ENCODE measurements around the gene DDX41. TPM values are rescaled to one million over a fixed set of nuclear protein-coding genes. Genes with fewer than 3 reads are reported as not detected.

Gene DDX41
- total RNA-seq, 1 experiment from 2014 or later: 318 TPM

DNA sequence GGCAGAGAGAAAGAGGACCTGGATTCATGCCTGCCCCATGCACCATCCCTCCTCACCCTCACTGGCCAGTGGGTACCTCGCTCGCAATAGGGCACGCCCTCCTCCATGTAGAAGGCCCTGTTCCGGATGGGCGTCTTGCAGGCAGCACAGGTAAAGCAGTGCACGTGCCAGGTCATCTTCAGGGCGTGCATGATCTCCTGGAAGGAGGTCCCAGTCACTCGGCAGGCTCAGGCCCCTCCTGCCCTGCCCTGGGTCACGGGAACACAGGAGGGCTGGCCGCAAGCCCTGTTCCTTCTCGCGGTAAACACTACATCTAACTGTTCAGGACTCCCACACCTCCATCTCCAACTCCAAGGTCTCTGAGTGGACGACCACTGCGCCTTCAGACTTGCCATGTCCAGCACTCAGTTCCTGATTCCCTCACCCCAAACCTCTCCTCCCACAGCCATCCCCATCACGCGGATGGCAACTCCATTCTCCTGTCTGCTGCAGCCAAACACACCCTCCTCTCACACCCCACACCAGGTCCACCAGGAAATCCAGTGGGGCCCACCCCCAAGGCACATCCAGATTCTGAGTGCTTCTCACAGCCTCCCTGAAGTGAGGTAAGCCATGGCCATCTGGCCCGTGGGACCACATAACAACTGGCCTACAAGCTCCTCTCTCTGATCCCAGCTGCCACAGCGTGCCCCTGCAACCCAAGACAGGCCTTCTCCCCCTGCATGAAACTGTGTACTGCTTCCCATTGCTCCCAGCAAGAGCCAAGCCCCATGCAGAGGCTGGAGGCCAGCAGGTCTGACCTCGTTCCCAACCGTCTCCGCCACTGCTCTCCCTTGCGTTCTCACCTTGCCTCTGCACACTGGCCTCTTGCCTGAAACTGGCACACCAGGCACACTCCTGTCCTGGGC lies 32.5 kb downstream of the DDX41 start:
- Histone ChIP-seq H3K9me2 (replicated peaks; ENCODE audit: low read length) (no peaks in the 10 kb centered on the region), H3F3A (ENCODE audit: low read length, unreplicated experiment) (peaks cover 3% of the 10 kb centered on the region), H3K4me3 (ENCODE audit: low read length) (no peak overlapping the region), H3K9me3 (ENCODE audit: low read length) (no peaks in the 10 kb centered on the region), H3K9ac (ENCODE audit: low read length) (no peak overlapping the region), H3K27me3 (ENCODE audit: low read length) (no peaks in the 10 kb centered on the region), H3K27ac (ENCODE audit: low read length) (no peak overlapping the region), H3K4me1 (ENCODE audit: insufficient read depth, low read length) (no peaks in the 10 kb centered on the region), H3K36me3 (ENCODE audit: low read depth, low read length) (peaks cover 20% of the 10 kb centered on the region), H3K4me2 (ENCODE audit: low read length) (no peak overlapping the region), H2AFZ (ENCODE audit: low read length) (no peak overlapping the region), H3K79me2 (ENCODE audit: low read length) (no peaks in the 10 kb centered on the region), H4K20me1 (ENCODE audit: low read length) (no peaks in the 10 kb centered on the region)
- BruUV-seq (replicated peaks): no TSS peak
- ATAC-seq (no peak), DNase-seq (peak; percentile 1)
- TF ChIP-seq, protein P1, sequence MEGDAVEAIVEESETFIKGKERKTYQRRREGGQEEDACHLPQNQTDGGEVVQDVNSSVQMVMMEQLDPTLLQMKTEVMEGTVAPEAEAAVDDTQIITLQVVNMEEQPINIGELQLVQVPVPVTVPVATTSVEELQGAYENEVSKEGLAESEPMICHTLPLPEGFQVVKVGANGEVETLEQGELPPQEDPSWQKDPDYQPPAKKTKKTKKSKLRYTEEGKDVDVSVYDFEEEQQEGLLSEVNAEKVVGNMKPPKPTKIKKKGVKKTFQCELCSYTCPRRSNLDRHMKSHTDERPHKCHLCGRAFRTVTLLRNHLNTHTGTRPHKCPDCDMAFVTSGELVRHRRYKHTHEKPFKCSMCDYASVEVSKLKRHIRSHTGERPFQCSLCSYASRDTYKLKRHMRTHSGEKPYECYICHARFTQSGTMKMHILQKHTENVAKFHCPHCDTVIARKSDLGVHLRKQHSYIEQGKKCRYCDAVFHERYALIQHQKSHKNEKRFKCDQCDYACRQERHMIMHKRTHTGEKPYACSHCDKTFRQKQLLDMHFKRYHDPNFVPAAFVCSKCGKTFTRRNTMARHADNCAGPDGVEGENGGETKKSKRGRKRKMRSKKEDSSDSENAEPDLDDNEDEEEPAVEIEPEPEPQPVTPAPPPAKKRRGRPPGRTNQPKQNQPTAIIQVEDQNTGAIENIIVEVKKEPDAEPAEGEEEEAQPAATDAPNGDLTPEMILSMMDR (conservative IDR thresholded peaks at IDR 0.05; ENCODE audit: low read depth, low read length): no peak
- no peak for TF ChIP-seq EZH2phosphoT487 (IDR thresholded peaks at IDR 0.05; ENCODE audit: borderline replicate concordance, low read length)
- TF ChIP-seq EZH2 (IDR thresholded peaks at IDR 0.05; ENCODE audit: low read length, unreplicated experiment): no peak
- POLR2A ChIA-PET (ENCODE audit: unreplicated experiment): no interaction called here
- intact Hi-C loops (cut with micrococcal nuclease): no loop called here
- CTCF ChIA-PET: no interaction called here

DNA sequence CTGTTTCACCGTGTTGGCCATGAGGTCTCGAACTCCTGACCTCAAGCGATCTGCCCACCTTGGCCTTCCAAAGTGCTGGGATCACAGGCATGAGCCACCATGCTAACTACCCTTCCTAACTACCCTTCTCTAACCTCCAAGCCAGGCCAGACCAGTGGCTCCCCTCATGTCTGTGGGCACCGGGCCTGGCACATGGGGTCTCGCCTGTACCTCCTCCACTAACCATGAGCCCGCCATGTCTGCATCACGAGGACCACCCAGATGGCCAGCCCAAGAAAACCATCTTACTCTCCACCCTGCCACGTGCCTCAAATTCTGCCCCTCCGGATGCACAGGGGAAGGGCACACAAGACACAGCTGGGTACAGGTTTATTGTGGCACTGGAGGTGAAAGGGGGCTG lies 33.7 kb downstream of the DDX41 start:
- CTCF ChIA-PET: no interaction called here
- H3K36me3 ChIP-seq (ENCODE audit: low read depth, low read length): peaks cover 11% of the 10 kb centered on the region
- H3K4me1 ChIP-seq (ENCODE audit: insufficient read depth, low read length): no peaks in the 10 kb centered on the region
- no peak overlapping the region for H3K4me2 ChIP-seq (ENCODE audit: low read length)
- peaks cover 3% of the 10 kb centered on the region for H3F3A ChIP-seq (ENCODE audit: low read length, unreplicated experiment)
- no TSS peak for BruUV-seq (replicated peaks)
- no peaks in the 10 kb centered on the region for H3K9me3 ChIP-seq (ENCODE audit: low read length)
- DNase-seq: no peak
- H3K79me2 ChIP-seq (ENCODE audit: low read length): no peaks in the 10 kb centered on the region
- H3K9me2 ChIP-seq (replicated peaks; ENCODE audit: low read length): no peaks in the 10 kb centered on the region
- no peaks in the 10 kb centered on the region for H4K20me1 ChIP-seq (ENCODE audit: low read length)
- TF ChIP-seq EZH2phosphoT487 (IDR thresholded peaks at IDR 0.05; ENCODE audit: borderline replicate concordance, low read length) (no peak), EZH2 (IDR thresholded peaks at IDR 0.05; ENCODE audit: low read length, unreplicated experiment) (no peak)
- TF ChIP-seq, protein P1 (conservative IDR thresholded peaks at IDR 0.05; ENCODE audit: low read depth, low read length): no peak
- no peak overlapping the region for H3K27ac ChIP-seq (ENCODE audit: low read length)
- POLR2A ChIA-PET (ENCODE audit: unreplicated experiment): no interaction called here
- ATAC-seq: no peak
- H2AFZ ChIP-seq (ENCODE audit: low read length): no peak overlapping the region
- H3K27me3 ChIP-seq (ENCODE audit: low read length): no peaks in the 10 kb centered on the region
- no peak overlapping the region for H3K9ac ChIP-seq (ENCODE audit: low read length)
- intact Hi-C loops (cut with micrococcal nuclease): no loop called here
- H3K4me3 ChIP-seq (ENCODE audit: low read length): no peak overlapping the region

DNA sequence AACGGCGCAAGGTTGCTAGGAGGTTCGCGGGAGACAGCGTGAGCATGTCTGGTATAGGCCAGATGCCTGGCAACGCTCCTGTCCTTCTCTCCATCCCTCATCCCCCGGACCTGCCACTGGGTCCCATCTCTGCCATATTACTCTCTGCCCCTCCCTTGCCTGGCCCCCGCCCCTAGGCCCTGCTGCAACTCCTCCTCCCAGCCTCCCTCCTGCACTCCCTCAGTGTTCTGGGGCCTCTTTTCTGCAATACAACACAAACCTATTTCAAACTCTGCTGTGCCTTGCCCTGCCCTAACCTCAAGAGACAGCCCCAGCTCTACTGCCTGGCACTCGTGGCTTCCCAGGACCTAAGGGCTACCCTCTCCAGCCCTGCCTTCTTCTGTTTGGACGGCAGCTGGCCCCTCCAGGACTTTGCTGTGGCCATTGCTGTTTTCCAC lies 34.4 kb downstream of the DDX41 start:
- ChIA-PET CTCF (no interaction called here), POLR2A (ENCODE audit: unreplicated experiment) (no interaction called here)
- H3K27me3 ChIP-seq (ENCODE audit: low read length): no peaks in the 10 kb centered on the region
- TF ChIP-seq EZH2phosphoT487 (IDR thresholded peaks at IDR 0.05; ENCODE audit: borderline replicate concordance, low read length): no peak
- TF ChIP-seq, protein P1 (conservative IDR thresholded peaks at IDR 0.05; ENCODE audit: low read depth, low read length): no peak
- TF ChIP-seq EZH2 (IDR thresholded peaks at IDR 0.05; ENCODE audit: low read length, unreplicated experiment): no peak
- ATAC-seq (0 out of 2 replicates have a peak, but pooled peaks have one; percentile 8), DNase-seq (no peak)
- H2AFZ ChIP-seq (ENCODE audit: low read length): no peak overlapping the region
- peaks cover 3% of the 10 kb centered on the region for H3F3A ChIP-seq (ENCODE audit: low read length, unreplicated experiment)
- H4K20me1 ChIP-seq (ENCODE audit: low read length): no peaks in the 10 kb centered on the region
- BruUV-seq (replicated peaks): no TSS peak
- H3K4me1 ChIP-seq (ENCODE audit: insufficient read depth, low read length): no peaks in the 10 kb centered on the region
- H3K36me3 ChIP-seq (ENCODE audit: low read depth, low read length): peaks cover 5% of the 10 kb centered on the region
- H3K27ac ChIP-seq (ENCODE audit: low read length): no peak overlapping the region
- no peaks in the 10 kb centered on the region for H3K9me2 ChIP-seq (replicated peaks; ENCODE audit: low read length)
- no peak overlapping the region for H3K4me3 ChIP-seq (ENCODE audit: low read length)
- no peaks in the 10 kb centered on the region for H3K9me3 ChIP-seq (ENCODE audit: low read length)
- H3K9ac ChIP-seq (ENCODE audit: low read length): no peak overlapping the region
- no peaks in the 10 kb centered on the region for H3K79me2 ChIP-seq (ENCODE audit: low read length)
- no peak overlapping the region for H3K4me2 ChIP-seq (ENCODE audit: low read length)
- intact Hi-C loops (cut with micrococcal nuclease): no loop called here
